Daoy (cell line): ENCODE results near the gene FRS3. TPM values are rescaled to one million over a fixed set of nuclear protein-coding genes. Genes with fewer than 3 reads are reported as not detected.

ENCODE experiments used
- DNase-seq: peaks from one replicate; pipeline ENCODE4 v3.0.0-alpha.2; 2015; ENCODE audit warnings: low read depth
- total RNA-seq: library from RNA; depleted of rRNA; stranded (reverse); fragments of >200 nt; shearing (Covaris generic); gene quantifications from 2 replicates; pipeline ENCODE4 v1.2.3, GENCODE V29; 2014

Gene FRS3
- total RNA-seq, 1 experiment from 2014 or later: 0.74 TPM

GRCh38 chr6:41743406-41744235, 36.1 kb downstream of the FRS3 start:
- no peak for DNase-seq

GRCh38 chr6:41741625-41742490, 37.8 kb downstream of the FRS3 start:
- no peak for DNase-seq

- DNase-seq: no peak
Measured at GRCh38 chr6:41740366-41741162, 39.1 kb downstream of the FRS3 start.

GRCh38 chr6:41739041-41739440, 40.7 kb downstream of the FRS3 start:
- DNase-seq: no peak

- DNase-seq: no peak
Measured at GRCh38 chr6:41737591-41738130, 42.0 kb downstream of the FRS3 start.

- no peak for DNase-seq
Measured at GRCh38 chr6:41736800-41737555, 42.7 kb downstream of the FRS3 start.

- DNase-seq: no peak
Measured at GRCh38 chr6:41736186-41736733, 43.4 kb downstream of the FRS3 start.

- peak; percentile 95 for DNase-seq
Measured at GRCh38 chr6:41735427-41736185, 44.1 kb downstream of the FRS3 start, which contains the start of gene TFEB. TSS of gene TFEB (minus strand) at chr6:41735608. CDS start at chr6:41691213, 44,395 bp downstream.

GRCh38 chr6:41734666-41735426, 44.9 kb downstream of the FRS3 start:
- peak; percentile 86 for DNase-seq

- DNase-seq: peak; percentile 84
Measured at GRCh38 chr6:41733707-41734665, 45.7 kb downstream of the FRS3 start.

GRCh38 chr6:41733360-41733706, 46.4 kb downstream of the FRS3 start:
- DNase-seq: peak; percentile 39

- peak; percentile 59 for DNase-seq
Measured at GRCh38 chr6:41732591-41733359, 46.9 kb downstream of the FRS3 start.

- no peak for DNase-seq
Measured at GRCh38 chr6:41732149-41732548, 47.6 kb downstream of the FRS3 start.

GRCh38 chr6:41731561-41732086, 48.1 kb downstream of the FRS3 start:
- DNase-seq: no peak

GRCh38 chr6:41730531-41731436, 48.9 kb downstream of the FRS3 start:
- DNase-seq: peak; percentile 55

GRCh38 chr6:41729624-41730023, 50.1 kb downstream of the FRS3 start:
- DNase-seq: no peak
